MM.1S (cell line): ENCODE results near the gene SCGB3A1.

Source experiments
- CTCF ChIP-seq: fragments of 300-600 bp; sonication (generic); IDR thresholded peaks from 2 replicates; pipeline ENCODE4 v1.5.1; 2016; ENCODE audit warnings: antibody characterized with exemption, low read length, mixed read lengths
- EZH2 ChIP-seq: fragments of 300-600 bp; sonication (generic); optimal IDR thresholded peaks from 2 replicates; pipeline ENCODE3; 2017; ENCODE audit warnings: low read depth, mild to moderate bottlenecking, antibody characterized with exemption, low read length, mixed read lengths

- TF ChIP-seq CTCF (no peak), EZH2 (no peak)
Measured at GRCh38 chr5:180609386-180609785, 18.1 kb upstream of the SCGB3A1 start.
